ENCODE results near the gene TRIM46.
A peak's percentile ranks its signal among the peaks of the same experiment; 100 is the strongest.
"Not testable (repeated sequence)": the region's sequence is repeated elsewhere in the genome, so short reads cannot be mapped to it uniquely, and the experiment has no call there.

The TRIM46 gene

GRCh38 chr1:155206891-155207805 lies 33.5 kb downstream of the TRIM46 start:
- peak; percentile 87 for DNase-seq (ENCODE audit: low read depth)

GRCh38 chr1:155207806-155208540 lies 34.3 kb downstream of the TRIM46 start, which contains the start of gene THBS3:
THBS3 (minus strand) TSS chr1:155207897; CDS start chr1:155207876, 21 bp downstream.
- DNase-seq (ENCODE audit: low read depth), result no peak

DNA sequence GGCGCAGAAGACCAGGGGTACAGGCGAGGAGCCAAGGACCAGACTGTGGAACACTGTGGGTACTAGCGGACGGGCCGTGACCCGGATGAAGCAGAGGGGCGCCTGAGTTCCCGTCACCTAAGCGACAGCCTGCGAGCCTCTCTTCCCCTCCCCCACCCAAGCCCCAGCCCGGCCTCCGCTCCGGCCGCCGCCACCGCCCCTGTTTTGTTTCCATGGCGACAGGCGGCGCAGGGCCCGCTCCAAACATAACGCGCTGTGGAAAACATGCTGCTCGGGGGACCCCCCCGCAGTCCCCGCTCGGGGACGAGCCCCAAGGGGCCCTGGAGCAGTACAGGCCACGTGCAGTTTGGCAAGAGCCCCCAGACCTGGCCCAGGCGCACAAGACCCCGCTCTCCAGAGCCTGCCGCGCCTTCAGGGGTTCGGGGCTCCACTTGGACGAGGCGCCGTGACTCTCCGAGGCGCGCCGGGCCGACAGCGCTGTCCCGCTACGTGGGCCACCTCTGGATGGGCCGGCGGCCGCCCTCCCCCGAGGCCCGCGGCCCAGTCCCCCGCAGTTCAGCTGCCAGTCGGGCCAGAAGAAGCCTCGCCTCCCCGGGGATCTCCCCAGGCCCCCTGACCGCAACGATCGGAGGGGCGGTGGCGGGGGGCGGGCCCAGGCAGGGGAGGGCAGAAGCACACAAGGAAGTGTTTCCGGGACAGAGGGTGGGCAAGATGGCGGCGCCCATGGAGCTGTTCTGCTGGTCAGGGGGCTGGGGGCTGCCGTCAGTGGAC lies 35.1 kb downstream of the TRIM46 start, which contains the start of gene MTX1:
Gene MTX1 (plus strand): TSS at position 155 of the 771 bp plus-strand sequence. CDS start 110 bp downstream, at position 265.
- peak; percentile 85 for DNase-seq (ENCODE audit: low read depth)

DNA sequence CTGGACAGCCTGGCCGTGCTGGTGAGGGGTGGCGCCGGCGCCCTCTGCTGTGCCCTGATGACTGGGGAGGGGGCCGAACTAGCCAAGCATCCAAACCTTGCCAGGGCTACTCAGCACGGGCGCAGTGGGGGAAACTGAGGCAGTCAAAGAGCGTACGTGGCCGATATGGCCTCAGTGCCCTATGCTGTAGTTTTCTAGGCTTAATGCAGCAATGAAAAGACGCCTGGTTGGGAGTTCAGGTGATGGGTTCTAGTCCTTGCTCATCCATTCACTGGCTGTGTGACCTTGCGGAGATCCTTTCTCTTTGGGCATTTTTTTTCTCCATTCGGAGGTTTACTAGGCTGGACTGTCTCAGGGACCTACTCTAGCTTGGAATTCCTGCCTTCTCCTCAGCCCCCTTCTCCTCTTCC lies 35.7 kb downstream of the TRIM46 start:
- no peak for DNase-seq (ENCODE audit: low read depth)

DNA sequence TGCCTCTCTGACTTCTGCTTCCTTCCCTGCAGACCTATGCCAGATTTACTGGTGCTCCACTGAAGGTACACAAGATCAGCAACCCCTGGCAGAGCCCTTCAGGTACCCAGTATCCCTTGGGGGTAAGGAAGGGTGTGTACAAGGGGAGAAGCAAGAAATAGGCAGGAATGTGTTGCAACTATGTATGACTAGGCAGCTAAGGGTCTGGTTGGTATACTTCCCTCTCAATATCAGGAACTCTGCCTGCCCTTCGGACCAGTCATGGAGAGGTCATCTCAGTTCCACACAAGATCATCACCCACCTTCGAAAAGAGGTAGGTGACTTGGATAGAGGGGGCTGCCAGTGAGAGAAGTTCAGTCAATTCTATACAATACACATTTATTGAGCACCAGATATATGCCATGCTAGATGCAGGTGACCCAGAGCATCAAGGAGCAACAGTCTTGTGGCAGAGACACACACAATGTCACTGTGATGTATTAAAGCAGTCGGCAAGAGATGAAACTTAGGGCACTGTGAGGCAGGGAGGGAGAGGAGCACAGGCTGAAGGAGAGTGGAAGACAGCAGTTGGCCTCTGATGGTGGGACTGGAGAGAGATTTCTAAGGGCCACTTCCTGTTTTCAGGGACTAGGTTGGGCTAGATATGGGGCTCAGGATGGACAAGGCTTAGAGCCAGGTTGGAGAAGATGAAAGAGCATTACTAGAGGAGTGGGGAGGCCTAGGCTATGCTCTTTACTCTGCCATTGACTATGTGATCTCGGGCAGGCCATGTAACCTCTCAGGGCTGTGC lies 36.9 kb downstream of the TRIM46 start:
- DNase-seq (ENCODE audit: low read depth), result no peak

GRCh38 chr1:155211381-155212050 lies 37.9 kb downstream of the TRIM46 start:
- DNase-seq (ENCODE audit: low read depth), result not testable (repeated sequence)

DNA sequence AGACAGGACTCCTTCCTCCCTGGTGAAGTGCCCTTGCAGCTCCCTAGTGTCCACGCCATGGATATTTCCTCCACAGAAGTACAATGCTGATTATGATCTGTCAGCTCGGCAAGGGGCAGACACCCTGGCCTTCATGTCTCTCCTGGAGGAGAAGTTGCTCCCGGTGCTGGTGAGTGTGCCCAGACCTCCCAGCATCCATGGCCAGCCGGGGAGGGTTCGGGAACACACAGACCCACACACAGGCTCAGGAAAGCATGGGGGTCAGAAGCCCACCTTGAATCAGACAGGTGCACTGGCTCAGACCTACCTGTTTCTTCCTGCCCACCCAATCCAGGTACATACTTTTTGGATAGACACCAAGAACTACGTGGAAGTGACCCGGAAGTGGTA lies 38.4 kb downstream of the TRIM46 start:
- DNase-seq (ENCODE audit: low read depth), result not testable (repeated sequence)

- not testable (repeated sequence) for DNase-seq (ENCODE audit: low read depth)
Measured at GRCh38 chr1:155214702-155215101, 41.1 kb downstream of the TRIM46 start.

- no peak for DNase-seq (ENCODE audit: low read depth)
Measured at GRCh38 chr1:155218854-155219591, 45.4 kb downstream of the TRIM46 start.

- DNase-seq (ENCODE audit: low read depth), result no peak
Measured at GRCh38 chr1:155219592-155220031, 46.0 kb downstream of the TRIM46 start.

DNA sequence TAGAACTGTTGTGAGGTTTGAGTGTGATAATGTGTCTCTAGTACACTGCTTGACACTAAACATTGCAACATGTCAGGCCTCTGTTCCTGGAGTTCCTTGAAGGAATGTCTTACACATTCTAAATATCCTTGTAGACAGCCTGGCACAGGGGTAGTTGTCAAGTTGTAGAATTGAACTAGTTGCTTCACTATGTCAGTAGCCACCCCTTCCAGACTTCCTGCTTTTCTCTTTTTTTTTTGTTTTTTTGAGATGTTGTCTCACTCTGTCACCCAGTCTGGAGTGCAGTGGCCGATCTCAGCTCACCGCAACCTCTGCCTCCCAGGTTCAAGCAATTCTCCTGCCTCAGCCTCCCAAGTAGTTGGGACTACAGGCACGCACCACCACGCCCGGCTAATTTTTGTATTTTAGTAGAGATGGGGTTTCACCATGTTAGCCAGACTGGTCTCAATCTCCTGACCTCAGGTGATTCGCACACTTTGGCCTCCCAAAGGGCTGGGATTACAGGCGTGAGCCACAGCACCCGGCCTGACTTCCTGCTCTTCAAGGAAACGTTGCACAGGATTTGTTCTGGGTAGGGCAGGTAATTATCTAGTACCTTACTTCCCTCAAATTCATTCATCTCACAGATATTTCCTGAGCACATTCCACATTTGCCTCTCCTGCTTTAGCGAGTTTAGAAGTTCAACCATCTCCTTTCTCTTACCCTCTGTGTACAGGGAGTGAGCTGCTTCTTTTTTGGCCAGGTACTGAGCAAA lies 46.7 kb downstream of the TRIM46 start:
- not testable (repeated sequence) for DNase-seq (ENCODE audit: low read depth)

GRCh38 chr1:155223047-155223446 lies 49.4 kb downstream of the TRIM46 start:
- DNase-seq (ENCODE audit: low read depth), result no peak

GRCh38 chr1:155225404-155225759 lies 51.7 kb downstream of the TRIM46 start:
- DNase-seq (ENCODE audit: low read depth), result not testable (repeated sequence)

DNA sequence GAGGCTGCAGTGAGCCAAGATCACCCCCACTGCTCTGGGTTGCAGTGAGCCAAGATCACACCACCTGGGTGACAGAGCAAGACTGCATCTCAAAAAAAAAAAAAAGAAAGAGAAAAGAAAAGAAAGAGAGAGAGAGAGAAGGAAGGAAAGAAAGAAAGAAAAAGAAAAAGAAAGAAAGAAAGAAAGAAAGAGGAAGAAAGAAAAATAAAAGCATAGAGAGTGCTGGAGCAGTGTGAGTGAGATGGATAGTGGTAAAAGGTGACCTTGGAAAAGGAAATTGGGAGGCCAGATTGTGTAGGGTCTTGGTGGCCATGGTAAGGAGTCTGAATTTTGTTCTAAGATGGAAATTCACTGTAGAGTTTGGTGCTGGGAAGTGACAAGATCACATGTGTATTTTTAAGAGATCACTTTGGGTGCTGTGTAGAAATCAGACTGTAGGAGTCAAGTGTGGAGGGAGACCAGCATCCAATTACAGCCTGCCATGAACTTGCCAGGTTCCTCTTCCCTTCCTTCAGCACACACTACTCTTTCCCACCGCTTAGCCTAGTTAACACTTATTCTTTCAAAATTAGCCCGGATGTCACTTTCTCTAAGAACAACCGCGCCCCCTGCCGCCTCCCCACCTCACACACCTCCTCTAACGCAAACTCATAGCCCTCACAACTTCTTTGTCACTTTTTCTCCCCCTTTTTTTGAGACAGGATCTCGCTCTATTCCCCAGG lies 52.7 kb downstream of the TRIM46 start:
- DNase-seq (ENCODE audit: low read depth), result peak; percentile 86

DNA sequence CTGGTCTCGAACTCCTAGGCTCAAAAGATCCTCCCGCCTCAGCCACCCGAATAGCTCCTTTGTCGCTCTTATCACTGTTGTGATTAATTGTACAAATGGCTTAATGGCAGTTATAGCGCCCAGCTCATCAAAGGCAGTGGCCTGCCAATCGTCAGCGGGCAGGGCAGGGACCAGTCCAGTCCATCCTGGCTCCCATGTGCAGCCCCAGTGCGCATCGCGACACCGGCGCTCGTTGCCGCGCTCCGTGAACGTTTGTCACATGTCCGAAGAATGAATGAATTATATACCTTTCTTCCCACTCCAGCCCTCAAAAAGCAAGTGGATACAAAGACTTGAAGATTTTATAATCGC lies 53.2 kb downstream of the TRIM46 start:
- peak; percentile 51 for DNase-seq (ENCODE audit: low read depth)

DNA sequence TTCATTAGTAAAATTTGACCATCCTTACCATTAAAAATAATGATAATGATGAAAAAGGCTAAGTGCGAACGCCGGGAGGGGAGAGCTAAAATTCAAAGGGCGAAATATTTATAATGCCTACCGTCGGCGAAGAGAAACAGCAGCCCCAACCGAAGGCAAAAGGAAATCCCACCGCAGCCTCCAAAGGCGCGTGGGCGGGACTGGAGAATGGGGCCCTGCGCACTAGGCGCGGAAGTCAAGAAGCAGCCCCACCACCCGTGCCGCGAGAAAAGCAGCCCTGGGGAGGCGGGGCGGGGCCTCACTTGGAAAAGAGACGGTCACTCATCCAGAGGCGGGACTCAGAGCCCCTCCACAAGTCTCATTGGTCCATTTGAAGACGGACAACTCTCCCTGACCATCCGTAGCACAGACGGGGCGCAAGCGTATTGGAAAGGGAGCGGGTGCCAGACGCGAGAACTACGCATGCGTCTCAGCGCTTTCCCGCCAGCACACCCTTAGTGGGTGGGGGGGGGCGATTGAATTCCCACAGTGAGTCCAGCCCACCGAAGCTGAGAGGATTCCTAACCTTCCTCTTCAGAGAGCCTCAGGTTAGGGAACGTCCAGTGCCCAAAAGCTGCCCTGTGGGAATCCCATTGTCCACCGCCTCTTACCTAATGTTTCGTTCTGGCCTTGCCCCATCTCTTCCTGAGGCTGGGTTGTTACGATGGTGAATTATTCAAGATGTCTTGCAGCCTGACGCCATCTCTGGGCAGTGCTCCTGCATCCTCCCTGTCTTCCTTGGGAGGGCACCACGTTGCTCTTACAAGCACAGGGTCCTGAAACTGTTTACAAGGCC lies 53.8 kb downstream of the TRIM46 start:
- DNase-seq (ENCODE audit: low read depth), result peak; percentile 100

- DNase-seq (ENCODE audit: low read depth), result no peak
Measured at GRCh38 chr1:155228096-155228427, 54.4 kb downstream of the TRIM46 start.

- not testable (repeated sequence) for DNase-seq (ENCODE audit: low read depth)
Measured at GRCh38 chr1:155231302-155231701, 57.7 kb downstream of the TRIM46 start.

All from stimulated activated CD8-positive, alpha-beta memory T cell treated with anti-CD3 and anti-CD28 coated beads, Interleukin-4, amount 100 ng/mL, for 24 hours (primary cell).